DOHH2 (cell line): Measurements from ENCODE around the gene CMIP.

Experiments used
- H3F3A ChIP-seq: fragments of 200-600 bp; sonication (generic), shearing (Covaris generic); 2 replicates; pipeline ENCODE4 v1.6.0; 2016; ENCODE audit warnings: antibody characterized with exemption, mild to moderate bottlenecking; ENCODE audit not compliant: control insufficient read depth, insufficient read depth
- H3K27ac ChIP-seq: fragments of 200-600 bp; sonication (generic); 2 replicates; pipeline ENCODE4 v1.5.1; 2014; ENCODE audit warnings: low read depth, mild to moderate bottlenecking, low read length, moderate library complexity
- H3K27me3 ChIP-seq: fragments of 200-600 bp; sonication (generic); 2 replicates; pipeline ENCODE4 v1.6.1; 2014; ENCODE audit warnings: mild to moderate bottlenecking, low read length, mixed read lengths; ENCODE audit not compliant: control insufficient read depth
- H3K36me3 ChIP-seq: fragments of 200-600 bp; sonication (generic); 2 replicates; pipeline ENCODE4 v1.6.1; 2014; ENCODE audit warnings: mild to moderate bottlenecking, low read length, moderate library complexity, mixed read lengths; ENCODE audit not compliant: control insufficient read depth
- H3K4me1 ChIP-seq: fragments of 200-600 bp; sonication (generic); 2 replicates; pipeline ENCODE4 v1.6.1; 2014; ENCODE audit warnings: mild to moderate bottlenecking, low read length, mixed read lengths; ENCODE audit not compliant: control insufficient read depth
- H3K4me2 ChIP-seq: fragments of 200-600 bp; sonication (generic); 2 replicates; pipeline ENCODE4 v1.6.0; 2014; ENCODE audit warnings: mild to moderate bottlenecking, low read length, moderate library complexity
- H3K4me3 ChIP-seq: fragments of 200-600 bp; sonication (generic); 2 replicates; pipeline ENCODE4 v1.5.1; 2014; ENCODE audit warnings: mild to moderate bottlenecking, low read length, mixed read lengths
- H3K79me2 ChIP-seq: fragments of 200-600 bp; sonication (generic); 2 replicates; pipeline ENCODE4 v1.6.1; 2014; ENCODE audit warnings: mild to moderate bottlenecking, low read length, mixed read lengths; ENCODE audit not compliant: control insufficient read depth
- H3K9me2 ChIP-seq: fragments of 200-600 bp; sonication (generic); replicated peaks from 2 replicates; pipeline ENCODE4 v1.6.1; 2014; ENCODE audit warnings: mild to moderate bottlenecking, low read length, mixed read lengths; ENCODE audit not compliant: control insufficient read depth
- H3K9me3 ChIP-seq: fragments of 200-600 bp; sonication (generic); 2 replicates; pipeline ENCODE4 v1.6.1; 2014; ENCODE audit warnings: antibody characterized with exemption, low read length, mixed read lengths; ENCODE audit not compliant: control insufficient read depth, insufficient read depth
- H4K20me1 ChIP-seq: fragments of 200-600 bp; sonication (generic); 2 replicates; pipeline ENCODE4 v1.6.0; 2014; ENCODE audit warnings: low read depth, mild to moderate bottlenecking, antibody characterized with exemption, low read length, moderate library complexity; ENCODE audit not compliant: control insufficient read depth, insufficient read depth
- CTCF ChIP-seq: fragments of 200-600 bp; sonication (generic); IDR thresholded peaks from one replicate; pipeline ENCODE4 v1.5.1; 2014; ENCODE audit warnings: antibody characterized with exemption, mild to moderate bottlenecking, low read depth, low read length; ENCODE audit not compliant: poor library complexity, severe bottlenecking
- EZH2phosphoT487 ChIP-seq: fragments of 200-600 bp; sonication (generic); IDR thresholded peaks from 2 replicates; pipeline ENCODE4 v1.6.1; 2017; ENCODE audit warnings: borderline replicate concordance, mild to moderate bottlenecking, antibody characterized with exemption, low read length, moderate library complexity, mixed read lengths

CMIP gene

GRCh38 chr16:81665588-81665987 is 221.0 kb downstream of the CMIP start:
- Histone ChIP-seq H3K4me2 (no peak overlapping the region), H3K79me2 (no peaks in the 10 kb centered on the region), H3K4me1 (no peaks in the 10 kb centered on the region), H3K4me3 (no peak overlapping the region), H3F3A (no peaks in the 10 kb centered on the region), H4K20me1 (no peaks in the 10 kb centered on the region; the same call in 1 of the 2 replicates), H3K9me2 (no peaks in the 10 kb centered on the region), H3K27ac (no peak overlapping the region), H3K27me3 (no peaks in the 10 kb centered on the region), H3K9me3 (no peaks in the 10 kb centered on the region), H3K36me3 (no peaks in the 10 kb centered on the region)
- TF ChIP-seq CTCF: no peak
- no peak for TF ChIP-seq EZH2phosphoT487

- H3K4me2 ChIP-seq: no peak overlapping the region
- no peak overlapping the region for H3K4me3 ChIP-seq
- H3K79me2 ChIP-seq: no peaks in the 10 kb centered on the region
- H3F3A ChIP-seq: no peaks in the 10 kb centered on the region
- no peaks in the 10 kb centered on the region for H3K4me1 ChIP-seq
- TF ChIP-seq CTCF (no peak), EZH2phosphoT487 (no peak)
- no peaks in the 10 kb centered on the region; the same call in 1 of the 2 replicates for H4K20me1 ChIP-seq
- H3K27me3 ChIP-seq: no peaks in the 10 kb centered on the region
- H3K9me3 ChIP-seq: no peaks in the 10 kb centered on the region
- H3K36me3 ChIP-seq: no peaks in the 10 kb centered on the region
- H3K9me2 ChIP-seq: no peaks in the 10 kb centered on the region
- H3K27ac ChIP-seq: no peak overlapping the region
Observed at GRCh38 chr16:81666113-81666512, 221.5 kb downstream of the CMIP start.

- no peaks in the 10 kb centered on the region for H3K4me1 ChIP-seq
- no peaks in the 10 kb centered on the region for H3K9me2 ChIP-seq
- H3K4me3 ChIP-seq: no peak overlapping the region
- H4K20me1 ChIP-seq: no peaks in the 10 kb centered on the region; the same call in 1 of the 2 replicates
- H3K27me3 ChIP-seq: no peaks in the 10 kb centered on the region
- H3K27ac ChIP-seq: no peak overlapping the region
- TF ChIP-seq EZH2phosphoT487 (no peak), CTCF (no peak)
- H3K79me2 ChIP-seq: no peaks in the 10 kb centered on the region
- no peaks in the 10 kb centered on the region for H3F3A ChIP-seq
- no peak overlapping the region for H3K4me2 ChIP-seq
- no peaks in the 10 kb centered on the region for H3K9me3 ChIP-seq
- H3K36me3 ChIP-seq: peaks cover 5% of the 10 kb centered on the region; the same call in 1 of the 2 replicates
Observed at GRCh38 chr16:81668243-81669097, 223.9 kb downstream of the CMIP start.
